Renal cortex interstitium (tissue), 15 donors: ENCODE data around the gene GUCY1B1. TPM values are rescaled to one million over a fixed set of nuclear protein-coding genes. Genes with fewer than 3 reads are reported as not detected.
A peak's percentile ranks its signal among the peaks of the same experiment; 100 is the strongest.

Experiments used
- DNase-seq, 11 donors: peaks; one replicate each; pipeline ENCODE4 v3.0.0-alpha.2; 2013; ENCODE audit warnings: low read depth in 9 of 11, low spot score in 4 of 11; ENCODE audit errors: extremely low read depth in 1 of 11
- long read RNA-seq, 16 experiments: transcript quantifications; one replicate each; lab custom pipeline, GENCODE V29; 2026
- polyA plus RNA-seq, 3 donors: library from polyadenylated mRNA; unstranded; fragments of 120-200 nt; gene quantifications; one replicate each; pipeline ENCODE4 v1.2.1, GENCODE V29; 2013; ENCODE audit not compliant: insufficient read length in 3 of 3

Gene GUCY1B1
- 10 to 100 TPM; 60.1 to 71.1 (median 66.3) TPM for polyA plus RNA-seq
- long read RNA-seq, donor 1, partial matches to known transcripts, result 13 of 16 reads
- long read RNA-seq, donor 1, other reads (novel, unspliced or antisense), result 0 of 16 reads
- long read RNA-seq, donor 2, transcript GUCY1B1-201 (14 exons, 3,124 nt), result major isoform, 5 of 52 reads
- long read RNA-seq, donor 2, partial matches to known transcripts, result 46 of 52 reads
- long read RNA-seq, donor 2, other reads (novel, unspliced or antisense), result 0 of 52 reads
- long read RNA-seq, donor 3, transcript GUCY1B1-201 (14 exons, 3,124 nt), result major isoform, 14 of 37 reads
- long read RNA-seq, donor 3, partial matches to known transcripts, result 22 of 37 reads
- long read RNA-seq, donor 3, other reads (novel, unspliced or antisense), result 0 of 37 reads
- long read RNA-seq, donor 4, partial matches to known transcripts, result 6 of 11 reads
- long read RNA-seq, donor 4, other reads (novel, unspliced or antisense), result 0 of 11 reads
- long read RNA-seq, donor 5, result 0 reads
- long read RNA-seq, donor 6, transcript GUCY1B1-201 (14 exons, 3,124 nt), result major isoform, 5 of 21 reads
- long read RNA-seq, donor 6, partial matches to known transcripts, result 15 of 21 reads
- long read RNA-seq, donor 6, other reads (novel, unspliced or antisense), result 0 of 21 reads
- long read RNA-seq, donor 7, transcript GUCY1B1-201 (14 exons, 3,124 nt), result major isoform, 9 of 104 reads
- long read RNA-seq, donor 7, partial matches to known transcripts, result 95 of 104 reads
- long read RNA-seq, donor 7, other reads (novel, unspliced or antisense), result 0 of 104 reads
- long read RNA-seq, donor 8, result 0 reads
- long read RNA-seq, donor 9, transcript GUCY1B1-201 (14 exons, 3,124 nt), result major isoform, 9 of 14 reads
- long read RNA-seq, donor 9, partial matches to known transcripts, result 5 of 14 reads
- long read RNA-seq, donor 9, other reads (novel, unspliced or antisense), result 0 of 14 reads
- long read RNA-seq, donor 10, partial matches to known transcripts, result 87 of 92 reads
- long read RNA-seq, donor 10, other reads (novel, unspliced or antisense), result 0 of 92 reads
- long read RNA-seq, donor 11, transcript GUCY1B1-201 (14 exons, 3,124 nt), result major isoform, 8 of 19 reads
- long read RNA-seq, donor 11, partial matches to known transcripts, result 10 of 19 reads
- long read RNA-seq, donor 11, other reads (novel, unspliced or antisense), result 0 of 19 reads
- long read RNA-seq, donor 12, partial matches to known transcripts, result 0 of 1 reads
- long read RNA-seq, donor 12, other reads (novel, unspliced or antisense), result 0 of 1 reads
- long read RNA-seq, donor 13, result 0 reads
- long read RNA-seq, donor 14, transcript GUCY1B1-201 (14 exons, 3,124 nt), result major isoform, 10 of 21 reads
- long read RNA-seq, donor 14, partial matches to known transcripts, result 10 of 21 reads
- long read RNA-seq, donor 14, other reads (novel, unspliced or antisense), result 0 of 21 reads
- long read RNA-seq, donor 15, transcript GUCY1B1-201 (14 exons, 3,124 nt), result major isoform, 6 of 6 reads
- long read RNA-seq, donor 15, partial matches to known transcripts, result 0 of 6 reads
- long read RNA-seq, donor 15, other reads (novel, unspliced or antisense), result 0 of 6 reads
- long read RNA-seq, donor 16, transcript GUCY1B1-201 (14 exons, 3,124 nt), result major isoform, 20 of 103 reads
- long read RNA-seq, donor 16, partial matches to known transcripts, result 82 of 103 reads
- long read RNA-seq, donor 16, other reads (novel, unspliced or antisense), result 0 of 103 reads

DNA sequence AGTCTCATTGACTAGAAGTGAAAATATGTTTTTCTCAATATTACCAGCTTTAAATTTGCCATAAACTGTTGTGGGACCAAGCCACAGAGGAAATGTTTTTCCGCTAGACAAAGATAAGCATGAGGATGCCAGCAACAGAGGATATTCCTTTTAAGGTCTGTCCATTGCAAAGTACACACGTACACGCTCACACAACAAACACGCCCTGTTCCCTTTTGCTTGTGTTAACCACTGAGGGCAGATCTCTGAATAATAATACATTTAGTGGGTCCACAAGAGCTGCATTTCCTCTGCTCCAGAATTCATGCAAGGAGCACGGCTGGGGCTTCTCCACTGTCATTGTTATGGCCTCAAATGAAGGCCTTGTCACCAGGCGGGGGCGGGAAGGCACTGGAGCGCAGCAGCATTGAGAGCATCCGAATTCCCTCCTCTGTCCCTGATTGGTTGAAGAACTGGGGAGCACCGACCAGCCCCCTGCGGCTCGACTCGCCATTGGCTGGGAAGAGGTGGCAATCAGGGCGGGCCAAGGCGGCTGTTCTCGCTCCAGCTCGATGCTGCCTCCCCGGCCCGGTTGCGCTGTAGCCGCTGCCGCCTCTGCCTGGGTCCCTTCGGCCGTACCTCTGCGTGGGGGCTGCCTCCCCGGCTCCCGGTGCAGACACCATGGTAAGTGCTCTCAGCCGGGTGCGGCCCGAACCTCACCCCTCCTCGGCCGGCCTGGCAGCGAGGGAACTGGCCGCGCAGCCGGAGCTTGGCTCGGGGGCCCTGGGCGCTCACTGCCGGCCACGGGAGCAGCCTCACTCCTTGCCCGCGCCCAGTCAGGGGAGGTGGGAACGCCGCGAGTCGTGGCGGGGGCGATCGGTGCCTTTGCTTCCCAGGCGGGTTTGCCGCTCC, at the start of gene GUCY1B1:
Gene GUCY1B1 (plus strand): TSS at position 541 of the 891 bp plus-strand sequence. CDS start 120 bp downstream, at position 661.
- peak; percentile 79 to 96 (median 88) for DNase-seq

GRCh38 chr4:155709918-155710317, 48.9 kb upstream of the GUCY1B1 start:
- DNase-seq, result peak in 1 of 11 donors; percentile 17

DNA sequence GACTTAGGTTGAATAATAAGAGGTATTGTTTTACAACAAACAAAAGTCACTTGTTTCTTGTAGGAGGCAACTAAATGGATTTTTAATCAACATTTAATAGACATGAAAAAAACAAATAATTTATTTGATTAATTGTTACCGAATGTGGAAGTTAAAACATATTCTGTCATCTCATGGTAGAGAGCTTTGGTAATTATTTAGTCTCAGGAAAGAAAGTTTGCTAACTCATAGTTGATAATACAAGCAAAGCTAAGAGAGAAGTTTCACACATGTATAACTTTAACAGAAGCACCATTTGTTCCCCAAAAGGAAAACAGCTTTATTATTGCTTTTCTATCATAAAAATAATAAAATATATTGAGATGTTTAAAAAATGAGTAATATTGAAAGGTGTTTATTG, 47.3 kb upstream of the GUCY1B1 start:
- DNase-seq, result no peak

GRCh38 chr4:155712846-155713245, 46.0 kb upstream of the GUCY1B1 start:
- DNase-seq, result no peak

DNA sequence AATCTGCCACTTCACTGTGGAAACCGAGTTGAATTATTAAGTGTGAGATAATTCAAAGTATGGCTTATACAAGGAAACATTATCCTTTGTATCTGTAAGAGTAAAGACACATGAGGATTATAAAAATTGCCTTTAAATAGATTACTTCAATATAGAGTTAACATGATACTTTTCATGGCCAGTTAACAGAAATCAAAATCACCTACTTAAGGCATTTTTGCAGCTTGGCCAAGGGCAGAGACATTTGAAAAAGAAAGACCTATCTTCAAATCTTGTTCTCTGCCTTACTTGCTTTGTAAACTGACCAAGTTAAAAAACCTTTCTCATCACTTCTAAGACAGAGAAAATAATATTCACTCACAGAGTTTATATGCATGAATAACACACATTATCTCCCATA, 44.9 kb upstream of the GUCY1B1 start:
- no peak for DNase-seq

- DNase-seq, result no peak
Measured at GRCh38 chr4:155722336-155722735, 36.5 kb upstream of the GUCY1B1 start.

DNA sequence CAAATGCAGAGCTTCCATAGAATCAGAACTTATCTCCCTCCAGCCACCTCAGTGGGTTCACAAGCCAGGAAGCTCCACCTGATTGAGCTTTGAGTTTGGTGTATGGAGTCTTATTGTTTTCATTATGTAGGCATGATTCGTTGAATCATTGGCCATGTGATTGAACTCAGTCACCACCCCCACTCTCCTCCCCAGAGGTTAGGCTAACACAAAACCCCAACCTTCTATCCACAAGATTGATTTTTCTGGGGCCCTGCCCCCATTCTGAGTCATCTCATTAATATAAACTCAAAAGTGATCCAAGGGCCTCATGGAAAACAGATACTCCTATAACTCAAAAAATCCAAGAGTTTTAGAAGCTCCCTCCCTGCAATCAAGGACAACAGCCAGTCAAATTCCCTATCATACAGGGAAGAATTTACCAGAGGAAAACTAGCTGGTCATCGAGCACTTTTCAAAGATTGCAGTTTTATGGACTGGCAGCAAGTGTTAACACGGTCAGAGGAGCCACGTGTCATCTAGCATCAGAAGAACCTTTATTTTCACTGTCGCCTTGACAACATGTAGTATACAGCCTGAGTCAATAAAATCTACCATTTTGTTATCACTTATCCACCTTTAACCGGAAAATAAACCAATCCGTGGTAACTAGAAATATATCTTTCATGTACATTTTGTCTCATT, 35.9 kb upstream of the GUCY1B1 start:
- no peak for DNase-seq

DNA sequence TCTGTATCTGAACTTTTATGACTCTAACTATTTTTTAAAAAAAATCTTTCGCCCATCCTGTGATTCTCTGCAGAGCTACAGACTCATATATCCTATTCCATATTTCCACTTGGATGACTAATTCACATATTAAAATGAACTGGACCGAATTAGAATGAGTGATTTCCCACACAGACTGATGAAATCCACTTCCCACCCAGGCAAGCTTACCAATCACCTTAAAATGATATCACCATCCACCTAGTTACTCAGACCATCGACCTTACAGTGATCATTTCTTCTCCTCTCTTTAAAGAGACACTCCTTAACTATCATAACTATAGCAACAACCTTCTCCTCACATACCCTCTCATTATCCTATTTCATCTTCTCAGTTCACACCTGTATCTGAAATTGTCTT, 34.1 kb upstream of the GUCY1B1 start:
- DNase-seq, result no peak

DNA sequence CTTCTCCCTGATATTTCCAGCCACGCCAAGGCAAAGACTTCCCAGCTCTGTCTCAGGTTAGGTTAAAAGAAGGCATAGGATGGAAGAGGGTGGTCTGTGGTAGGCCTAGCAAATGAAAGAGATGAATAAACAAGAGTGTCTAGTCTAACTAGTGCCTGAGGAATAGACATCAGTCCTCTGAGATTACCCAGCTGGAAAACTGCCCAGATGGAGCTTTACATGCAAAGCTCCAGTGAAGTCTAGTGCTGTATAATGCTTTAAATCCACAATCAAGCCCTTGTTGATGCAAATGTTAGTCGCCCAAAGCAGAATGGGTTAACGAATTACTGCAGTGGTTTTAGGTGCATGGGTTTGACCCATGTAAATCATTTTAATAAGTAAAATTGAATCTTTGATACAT, 24.8 kb upstream of the GUCY1B1 start:
- peak in 2 of 11 donors; percentile 9 to 14 for DNase-seq

DNA sequence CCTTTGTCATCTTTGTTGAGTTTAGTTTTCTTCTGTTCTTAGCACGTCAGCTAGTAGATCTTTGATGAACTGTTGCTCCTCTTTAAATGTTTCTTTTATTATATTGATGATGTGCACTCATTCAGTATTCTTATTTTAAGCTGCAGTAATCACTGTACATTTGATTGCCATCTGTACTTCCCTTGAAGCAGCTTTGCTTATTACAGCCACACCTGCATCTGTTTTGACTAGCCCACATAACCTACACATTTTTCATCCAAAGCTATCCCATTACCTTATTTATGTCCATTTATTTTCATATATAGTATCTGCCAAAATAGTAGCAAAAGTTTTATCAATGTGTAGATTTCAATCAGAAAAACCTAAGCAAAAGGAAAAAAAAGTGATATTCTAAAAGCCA, 23.9 kb upstream of the GUCY1B1 start:
- no peak for DNase-seq

- no peak for DNase-seq
Measured at GRCh38 chr4:155735496-155735895, 23.3 kb upstream of the GUCY1B1 start.

DNA sequence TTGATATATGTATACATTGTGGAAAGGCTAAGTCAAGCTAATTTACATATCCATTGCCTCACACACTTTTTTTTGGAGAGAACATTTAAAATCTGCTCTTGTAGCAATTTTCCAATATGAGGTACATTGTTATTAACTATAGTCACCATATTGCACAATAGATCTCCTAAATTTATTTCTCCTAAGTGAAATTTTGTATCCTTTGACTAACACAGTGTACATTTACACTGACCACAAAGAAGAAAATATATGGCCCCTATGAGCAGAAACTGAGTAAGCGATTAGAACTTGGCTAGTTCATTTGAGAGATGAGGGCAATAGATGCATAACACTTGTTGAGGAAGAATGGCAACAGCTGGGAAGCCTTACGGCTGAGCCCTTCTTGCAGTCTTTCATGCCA, 20.3 kb upstream of the GUCY1B1 start:
- DNase-seq, result no peak

- no peak for DNase-seq
Measured at GRCh38 chr4:155741546-155741945, 17.3 kb upstream of the GUCY1B1 start.

GRCh38 chr4:155742310-155743015, 16.4 kb upstream of the GUCY1B1 start:
- no peak for DNase-seq

DNA sequence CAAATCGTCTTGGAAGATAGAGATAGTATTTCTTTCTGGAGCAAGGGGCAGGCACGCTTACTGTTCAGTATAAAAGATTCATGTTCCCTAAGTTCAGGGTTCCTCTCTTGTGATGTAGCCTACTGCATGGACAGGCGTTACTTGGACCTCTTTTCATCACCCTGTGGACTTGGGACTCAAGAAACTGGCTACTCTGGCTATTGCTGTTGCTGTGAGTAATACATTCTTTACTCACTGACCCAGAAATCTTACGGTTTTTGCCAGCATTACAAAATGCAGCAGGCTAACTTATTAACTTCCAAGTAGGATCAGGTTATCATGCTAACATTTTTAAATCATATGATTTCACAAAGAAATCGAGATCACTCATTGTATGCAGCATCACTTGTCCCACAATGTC, 12.8 kb upstream of the GUCY1B1 start:
- peak in 1 of 11 donors; percentile 33 for DNase-seq

DNA sequence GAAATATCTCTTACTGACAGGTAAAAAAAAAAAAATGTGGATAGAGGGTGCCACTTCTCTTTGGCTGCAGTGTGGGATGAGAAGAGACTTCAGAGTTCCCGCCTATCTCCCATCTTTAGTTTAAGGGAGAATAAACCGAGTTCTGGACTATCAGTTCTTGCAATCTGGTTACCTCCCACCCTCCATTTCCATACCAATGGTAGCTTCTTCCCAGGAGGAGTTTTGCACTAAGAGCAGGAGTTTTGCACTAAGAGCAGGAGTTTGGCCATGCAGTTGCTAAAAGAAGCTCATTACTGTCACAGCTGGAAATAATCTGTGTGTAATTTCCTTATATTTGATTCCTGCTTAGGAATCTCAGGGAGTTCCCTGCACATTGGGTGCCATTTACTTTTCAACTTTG, 10.8 kb upstream of the GUCY1B1 start:
- no peak for DNase-seq
